GM12865 (cell line): ENCODE measurements around the gene UNC13A.

Source experiments
- DNase-seq: peaks from one replicate; pipeline ENCODE4 v3.0.0; 2010; ENCODE audit warnings: low read depth
- H3K4me3 ChIP-seq: 2 replicates; pipeline ENCODE4 v1.5.1; 2011; ENCODE audit warnings: mild to moderate bottlenecking, low read depth, low read length, control low read depth
- CTCF ChIP-seq: IDR thresholded peaks from 2 replicates; pipeline ENCODE4 v1.5.1; 2011; ENCODE audit warnings: low read length, control low read depth, low read depth, inconsistent platforms; ENCODE audit not compliant: insufficient read depth; ENCODE audit errors: missing control alignments

UNC13A gene

GRCh38 chr19:17676295-17676694 is 11.9 kb downstream of the UNC13A start:
- no peak for TF ChIP-seq CTCF
- no peak for DNase-seq
- H3K4me3 ChIP-seq: no peak overlapping the region

GRCh38 chr19:17673937-17674799 is 14.0 kb downstream of the UNC13A start:
- H3K4me3 ChIP-seq: no peak overlapping the region
- TF ChIP-seq CTCF: no peak
- DNase-seq: no peak

- TF ChIP-seq CTCF: no peak
- no peak overlapping the region for H3K4me3 ChIP-seq
- peak; percentile 63 for DNase-seq
These were observed 16.2 kb downstream of the UNC13A start for GRCh38 chr19:17671906-17672305.

GRCh38 chr19:17669419-17669818 is 18.7 kb downstream of the UNC13A start:
- H3K4me3 ChIP-seq: no peak overlapping the region
- DNase-seq: no peak
- TF ChIP-seq CTCF: no peak

GRCh38 chr19:17665058-17665457 is 23.1 kb downstream of the UNC13A start:
- DNase-seq: no peak
- no peak for TF ChIP-seq CTCF

GRCh38 chr19:17659996-17660395 is 28.2 kb downstream of the UNC13A start:
- no peak for TF ChIP-seq CTCF
- no peak for DNase-seq
- no peak overlapping the region for H3K4me3 ChIP-seq

More at GRCh38 chr19:17665058-17665457, 23.1 kb downstream of the UNC13A start:
- H3K4me3 ChIP-seq: no peak overlapping the region

GRCh38 chr19:17658666-17659065 is 29.5 kb downstream of the UNC13A start:
- DNase-seq: no peak
- H3K4me3 ChIP-seq: no peak overlapping the region
- TF ChIP-seq CTCF: no peak
